DMS53 treated with DMSO at 0.1 percent for 48 hours (cell line): ENCODE measurements around the gene DPY19L2.
"Not testable (repeated sequence)": the region's sequence is repeated elsewhere in the genome, so short reads cannot be mapped to it uniquely, and the experiment has no call there.

Experiments used
- DNase-seq: peaks from one replicate; lab custom pipeline; 2025; ENCODE audit not compliant: unreplicated experiment; lab: John Stamatoyannopoulos, UW

Gene DPY19L2

GRCh38 chr12:63538656-63539055 is 129.6 kb downstream of the DPY19L2 start:
- not testable (repeated sequence) for DNase-seq

- not testable (repeated sequence) for DNase-seq
Observed at GRCh38 chr12:63537838-63538237, 130.5 kb downstream of the DPY19L2 start.

GRCh38 chr12:63529641-63530040 is 138.7 kb downstream of the DPY19L2 start:
- not testable (repeated sequence) for DNase-seq

GRCh38 chr12:63525831-63526230 is 142.5 kb downstream of the DPY19L2 start:
- DNase-seq = no peak

GRCh38 chr12:63521706-63522105 is 146.6 kb downstream of the DPY19L2 start:
- no peak for DNase-seq
